A673 (cell line): ENCODE data around the gene AFAP1.

ENCODE experiments used
- EZH2 ChIP-seq: fragments of 200-600 bp; sonication (generic); IDR thresholded peaks from 2 replicates; pipeline ENCODE4 v1.6.1; 2017; ENCODE audit warnings: borderline replicate concordance, low read depth, mild to moderate bottlenecking, mixed read lengths, antibody characterized with exemption, low read length; ENCODE audit not compliant: poor library complexity, severe bottlenecking
- TF ChIP-seq, protein P1 (sequence below): fragments of 300-800, 200-600 bp; sonication (generic); conservative IDR thresholded peaks from 2 replicates; pipeline ENCODE4 v1.5.1; 2017; ENCODE audit warnings: low read depth, mild to moderate bottlenecking, antibody characterized with exemption, low read length, moderate library complexity, mixed read lengths

DNA sequence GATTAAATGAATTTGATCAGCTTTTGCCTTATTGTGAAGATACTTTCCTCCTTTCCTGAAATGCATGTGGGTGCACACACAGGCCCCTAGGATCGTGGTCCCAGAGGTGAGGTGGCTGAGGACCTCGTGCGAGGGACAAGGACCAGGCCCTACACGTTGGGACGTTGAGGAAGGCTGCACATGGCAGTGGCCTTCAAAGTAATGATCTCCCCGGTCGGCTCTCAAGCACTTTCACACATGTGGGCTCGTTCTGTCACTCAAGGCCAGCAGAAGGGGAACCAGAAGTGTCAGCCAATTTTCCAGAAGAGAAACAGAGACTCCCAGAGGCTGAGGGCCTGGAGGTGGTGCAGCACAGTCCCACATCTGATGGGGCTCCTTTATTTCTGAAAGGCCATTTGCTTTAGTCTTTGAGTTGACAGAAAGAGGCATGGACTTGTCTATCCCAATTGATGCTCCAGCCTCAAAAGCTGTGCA lies 196.8 kb downstream of the AFAP1 start:
- TF ChIP-seq, protein P1, sequence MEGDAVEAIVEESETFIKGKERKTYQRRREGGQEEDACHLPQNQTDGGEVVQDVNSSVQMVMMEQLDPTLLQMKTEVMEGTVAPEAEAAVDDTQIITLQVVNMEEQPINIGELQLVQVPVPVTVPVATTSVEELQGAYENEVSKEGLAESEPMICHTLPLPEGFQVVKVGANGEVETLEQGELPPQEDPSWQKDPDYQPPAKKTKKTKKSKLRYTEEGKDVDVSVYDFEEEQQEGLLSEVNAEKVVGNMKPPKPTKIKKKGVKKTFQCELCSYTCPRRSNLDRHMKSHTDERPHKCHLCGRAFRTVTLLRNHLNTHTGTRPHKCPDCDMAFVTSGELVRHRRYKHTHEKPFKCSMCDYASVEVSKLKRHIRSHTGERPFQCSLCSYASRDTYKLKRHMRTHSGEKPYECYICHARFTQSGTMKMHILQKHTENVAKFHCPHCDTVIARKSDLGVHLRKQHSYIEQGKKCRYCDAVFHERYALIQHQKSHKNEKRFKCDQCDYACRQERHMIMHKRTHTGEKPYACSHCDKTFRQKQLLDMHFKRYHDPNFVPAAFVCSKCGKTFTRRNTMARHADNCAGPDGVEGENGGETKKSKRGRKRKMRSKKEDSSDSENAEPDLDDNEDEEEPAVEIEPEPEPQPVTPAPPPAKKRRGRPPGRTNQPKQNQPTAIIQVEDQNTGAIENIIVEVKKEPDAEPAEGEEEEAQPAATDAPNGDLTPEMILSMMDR = no peak
- no peak for TF ChIP-seq EZH2
